A172 (cell line): Measurements from ENCODE around the gene TMEM239. TPM values are rescaled to one million over a fixed set of nuclear protein-coding genes. Genes with fewer than 3 reads are reported as not detected.
A peak's percentile ranks its signal among the peaks of the same experiment; 100 is the strongest.

Experiments
- DNase-seq: peaks from one replicate; pipeline ENCODE4 v3.0.0-alpha.2; 2015; ENCODE audit warnings: low spot score
- total RNA-seq: library from RNA; depleted of rRNA; stranded (reverse); fragments of >200 nt; shearing (Covaris generic); gene quantifications from 2 replicates; pipeline ENCODE4 v1.2.3, GENCODE V29; 2014; rRNA removed

Gene TMEM239
- total RNA-seq, 1 experiment from 2014 or later = not detected

DNA sequence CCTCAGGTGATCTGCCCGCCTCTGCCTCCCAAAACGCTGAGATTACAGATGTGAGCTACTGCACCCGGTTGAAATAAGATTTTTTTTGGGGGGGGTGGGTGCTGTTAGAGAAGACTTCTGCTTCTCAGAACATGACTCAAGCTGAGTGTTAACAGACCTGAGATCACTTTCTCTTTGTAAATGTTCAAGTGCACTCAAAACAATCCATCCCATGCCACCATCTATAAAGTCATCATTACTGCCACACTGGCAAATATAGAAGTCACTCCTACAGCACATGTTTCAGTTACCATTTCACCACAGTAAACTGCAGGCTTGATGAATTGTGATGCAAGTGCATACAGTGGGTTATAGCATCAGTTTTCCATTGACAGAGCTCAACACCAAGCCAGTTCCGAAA lies 33.4 kb downstream of the TMEM239 start:
- DNase-seq = no peak

DNA sequence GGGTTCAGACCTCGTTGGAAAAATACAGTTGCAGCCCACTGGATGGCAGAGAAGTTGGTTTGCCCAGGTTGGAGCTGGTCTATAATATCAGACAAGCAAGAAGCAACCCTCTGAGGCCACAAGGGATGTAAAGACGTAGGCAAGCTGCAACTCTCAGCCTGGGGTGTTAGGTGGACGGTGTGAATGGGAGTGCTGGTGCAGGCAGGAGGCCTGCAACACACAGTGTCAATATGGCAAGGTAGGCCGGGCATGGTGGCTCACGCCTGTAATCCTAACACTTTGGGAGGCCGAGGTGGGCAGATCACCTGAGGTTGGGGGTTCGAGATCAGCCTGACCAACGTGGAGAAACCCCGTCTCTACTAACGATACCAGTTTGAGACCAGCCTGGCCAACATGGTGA lies 34.9 kb downstream of the TMEM239 start:
- no peak for DNase-seq

GRCh38 chr20:2858591-2858990 lies 42.4 kb downstream of the TMEM239 start:
- no peak for DNase-seq

GRCh38 chr20:2859330-2860121 lies 43.4 kb downstream of the TMEM239 start:
- DNase-seq = peak; percentile 51

DNA sequence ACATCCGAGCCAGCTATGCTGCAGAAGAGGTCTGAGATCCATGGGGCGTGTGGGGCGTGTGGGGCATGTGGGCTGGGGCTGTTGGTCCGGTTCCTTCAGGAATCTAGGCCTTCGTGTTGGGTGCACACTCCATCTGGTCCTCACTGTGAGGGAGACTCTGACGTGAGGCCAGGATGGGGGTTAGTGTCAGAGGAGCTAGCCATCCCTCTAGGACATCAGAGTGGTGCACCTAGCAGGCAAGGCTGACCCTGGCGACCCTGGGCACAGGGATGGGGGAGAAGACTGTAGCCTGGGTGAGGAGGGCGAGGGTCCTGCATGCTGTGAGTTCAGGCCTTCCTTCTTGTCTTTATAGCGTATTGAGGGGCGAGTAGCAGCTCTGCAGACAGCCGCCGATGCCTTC lies 48.5 kb downstream of the TMEM239 start:
- DNase-seq = no peak

GRCh38 chr20:2865101-2865500 lies 48.9 kb downstream of the TMEM239 start:
- no peak for DNase-seq

GRCh38 chr20:2865630-2866029 lies 49.5 kb downstream of the TMEM239 start:
- no peak for DNase-seq

DNA sequence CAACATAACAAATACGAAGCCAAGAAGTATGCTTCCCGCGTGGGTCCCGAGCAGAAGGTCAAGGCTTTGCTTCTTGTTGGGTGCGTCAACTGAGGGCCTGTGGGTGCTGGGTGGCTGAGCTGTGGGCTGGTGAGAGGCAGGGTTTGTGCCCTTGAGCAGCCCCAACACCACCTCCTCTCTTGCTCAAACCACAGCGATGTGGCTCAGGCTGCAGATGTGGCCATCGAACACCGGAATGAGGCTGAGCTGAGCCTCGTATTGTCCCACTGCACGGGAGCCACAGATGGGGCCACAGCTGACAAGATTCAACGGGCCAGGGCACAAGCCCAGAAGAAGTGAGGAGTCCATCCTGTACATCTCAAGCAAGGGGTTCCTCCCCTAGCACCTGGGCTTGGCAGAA lies 50.1 kb downstream of the TMEM239 start:
- DNase-seq = no peak

DNA sequence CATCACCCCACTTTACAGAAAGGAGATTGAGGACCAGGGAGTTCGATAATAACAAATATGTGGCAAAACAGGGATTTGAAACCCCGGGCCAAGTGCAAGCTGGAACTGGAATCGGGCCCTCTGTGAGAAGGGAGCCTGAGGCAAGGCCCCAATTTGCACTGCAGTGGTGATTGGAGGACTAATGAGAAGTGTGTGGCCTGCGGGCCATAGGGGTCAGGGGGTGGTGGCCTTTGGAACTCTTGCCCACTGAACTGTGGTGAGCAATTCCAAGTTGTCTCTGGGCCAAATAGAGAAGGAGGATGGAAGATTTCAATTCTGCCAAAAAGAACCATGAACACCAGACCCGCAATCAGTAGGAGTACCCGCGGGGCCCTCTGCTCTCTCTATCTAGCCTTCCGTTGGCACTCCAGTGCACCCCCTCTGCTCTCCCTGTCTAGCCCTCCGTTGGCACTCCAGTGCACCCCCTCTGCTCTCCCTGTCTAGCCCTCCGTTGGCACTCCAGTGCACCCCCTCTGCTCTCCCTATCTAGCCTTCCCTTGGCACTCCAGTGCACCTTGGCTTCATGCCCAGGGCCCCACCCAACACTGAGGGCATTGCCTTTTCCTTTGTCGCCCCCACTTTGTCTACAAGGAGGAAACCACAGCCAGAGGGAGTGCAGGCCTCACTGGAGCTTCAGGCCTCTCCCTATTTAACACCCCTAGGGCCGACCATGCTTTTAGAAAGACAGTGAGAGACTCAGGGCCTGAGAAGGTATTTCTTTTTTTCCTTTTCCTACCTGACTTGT lies 51.1 kb downstream of the TMEM239 start:
- DNase-seq = peak; percentile 18

Other genes with a start within 250 kb of the TMEM239 start
- 210 and 227 TPM in 2 replicates for gene NOP56, start 163.7 kb upstream of the TMEM239 start, total RNA-seq
- 258 and 260 TPM in 2 replicates for gene IDH3B, start 152.1 kb upstream of the TMEM239 start, total RNA-seq
- 5.2 and 7.2 TPM in 2 replicates for gene EBF4, start 123.6 kb upstream of the TMEM239 start, total RNA-seq
- gene CPXM1, start 15.7 kb upstream of the TMEM239 start, total RNA-seq = not detected in 2 replicates
- not detected in 2 replicates for gene C20orf141, start 1.4 kb upstream of the TMEM239 start, total RNA-seq
- gene PCED1A, start 24.3 kb downstream of the TMEM239 start, total RNA-seq = 11.9 and 13.2 TPM in 2 replicates
- 44.1 and 48.1 TPM in 2 replicates for gene VPS16, start 24.4 kb downstream of the TMEM239 start, total RNA-seq
- 30.2 and 43.4 TPM in 2 replicates for gene PTPRA, start 57.1 kb downstream of the TMEM239 start, total RNA-seq
- gene GNRH2, start 227.3 kb downstream of the TMEM239 start, total RNA-seq = not detected in 2 replicates
- 98.6 and 101 TPM in 2 replicates for gene MRPS26, start 229.7 kb downstream of the TMEM239 start, total RNA-seq